Measurements from ENCODE around the gene MPP3. TPM values are rescaled to one million over a fixed set of nuclear protein-coding genes. Genes with fewer than 3 reads are reported as not detected.

The MPP3 gene
- total RNA-seq, 1 experiment from 2014 or later = 11.6 TPM

Other genes starting within 250 kb of the MPP3 start
- gene MEOX1, start 171.2 kb downstream of the MPP3 start, total RNA-seq (2014; rRNA removed; shearing (Covaris generic)) = not detected in 2 replicates
- gene SOST, start 74.4 kb downstream of the MPP3 start, total RNA-seq (2014; rRNA removed; shearing (Covaris generic)) = 0.07 and 0.24 TPM in 2 replicates
- gene DUSP3, start 54.2 kb downstream of the MPP3 start, total RNA-seq (2014; rRNA removed; shearing (Covaris generic)) = 74.8 and 84.6 TPM in 2 replicates
- gene CFAP97D1, start 52.7 kb downstream of the MPP3 start, total RNA-seq (2014; rRNA removed; shearing (Covaris generic)) = 0.24 TPM in 1 of 2 replicates, not detected in the other
- not detected in 2 replicates for gene CD300LG, start 14.0 kb upstream of the MPP3 start, total RNA-seq (2014; rRNA removed; shearing (Covaris generic))
- gene MPP2, start 74.4 kb upstream of the MPP3 start, total RNA-seq (2014; rRNA removed; shearing (Covaris generic)) = 4.8 TPM in 2 replicates
- not detected in 2 replicates for gene PPY, start 109.3 kb upstream of the MPP3 start, total RNA-seq (2014; rRNA removed; shearing (Covaris generic))
- gene PYY, start 120.8 kb upstream of the MPP3 start, total RNA-seq (2014; rRNA removed; shearing (Covaris generic)) = not detected in 2 replicates
- 1.1 and 1.4 TPM in 2 replicates for gene NAGS, start 171.5 kb upstream of the MPP3 start, total RNA-seq (2014; rRNA removed; shearing (Covaris generic))
- gene TMEM101, start 181.8 kb upstream of the MPP3 start, total RNA-seq (2014; rRNA removed; shearing (Covaris generic)) = 48.3 and 73.8 TPM in 2 replicates
- 49.8 and 62.1 TPM in 2 replicates for gene LSM12, start 233.5 kb upstream of the MPP3 start, total RNA-seq (2014; rRNA removed; shearing (Covaris generic))
- 79.4 and 89.1 TPM in 2 replicates for gene G6PC3, start 237.6 kb upstream of the MPP3 start, total RNA-seq (2014; rRNA removed; shearing (Covaris generic))

Data from A172 (cell line).